Medulla oblongata (tissue), 1 donor: ENCODE measurements around the gene TRIM66.

Experiments used
- DNase-seq: peaks from one replicate; pipeline ENCODE4 v3.0.0-alpha.2; 2015; ENCODE audit errors: extremely low spot score

Gene TRIM66

DNA sequence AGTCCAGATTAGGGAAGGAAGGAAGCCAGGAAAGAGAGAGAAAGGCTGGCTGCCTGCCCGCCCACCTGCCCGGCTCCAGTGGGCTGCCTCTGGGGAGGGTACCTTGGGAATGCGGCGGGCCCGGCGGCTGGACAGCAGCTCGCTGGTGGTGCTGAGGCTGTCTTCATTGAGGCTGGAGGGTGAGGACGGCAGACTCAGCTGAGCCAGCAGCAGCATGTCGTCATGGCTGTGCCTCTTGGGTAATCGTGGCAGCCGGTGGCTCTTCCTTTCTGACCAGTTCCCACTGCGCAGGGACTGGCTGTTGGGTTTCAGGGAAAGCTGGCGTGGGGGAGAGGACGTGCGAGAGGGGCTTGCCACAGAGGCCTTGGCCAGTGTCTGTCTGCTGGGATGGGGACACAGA, 33.0 kb upstream of the TRIM66 start:
- no peak for DNase-seq

- DNase-seq: no peak
Measured at GRCh38 chr11:8714622-8715225, 32.3 kb upstream of the TRIM66 start.

DNA sequence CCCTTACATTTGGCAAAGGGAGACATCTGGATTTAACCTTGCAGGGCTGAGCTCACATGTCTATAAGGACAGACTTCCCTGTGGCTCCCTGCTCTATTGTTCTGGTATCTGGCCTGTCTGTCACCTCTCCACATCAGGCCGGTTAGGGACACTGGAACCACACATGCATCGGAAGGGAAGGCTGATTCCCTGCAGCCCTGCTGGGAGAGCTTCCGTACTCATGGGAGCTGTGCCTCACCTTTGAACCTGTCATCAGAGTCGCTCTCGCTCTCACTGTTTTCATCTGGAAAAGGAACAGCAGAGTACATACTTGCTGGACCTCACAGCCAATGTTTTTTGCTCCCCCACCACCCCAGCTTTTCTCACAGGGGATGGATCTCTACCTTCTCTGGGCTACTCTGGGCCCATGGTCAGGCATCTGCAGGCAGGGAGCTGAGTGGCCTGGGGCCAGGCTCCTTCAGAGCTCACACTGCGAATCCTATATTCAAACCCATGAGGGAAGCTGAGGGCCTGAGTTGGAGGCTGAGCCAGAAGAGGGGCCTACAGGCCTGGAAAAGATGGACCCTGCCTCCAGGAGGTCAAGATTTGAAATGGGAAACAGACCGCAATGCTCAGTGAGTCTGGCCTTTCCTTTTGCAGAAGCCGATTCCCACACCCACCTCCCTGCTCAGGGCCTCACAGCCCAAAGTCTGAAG, 31.4 kb upstream of the TRIM66 start:
- DNase-seq: no peak

- no peak for DNase-seq
Measured at GRCh38 chr11:8712506-8712905, 30.0 kb upstream of the TRIM66 start.

DNA sequence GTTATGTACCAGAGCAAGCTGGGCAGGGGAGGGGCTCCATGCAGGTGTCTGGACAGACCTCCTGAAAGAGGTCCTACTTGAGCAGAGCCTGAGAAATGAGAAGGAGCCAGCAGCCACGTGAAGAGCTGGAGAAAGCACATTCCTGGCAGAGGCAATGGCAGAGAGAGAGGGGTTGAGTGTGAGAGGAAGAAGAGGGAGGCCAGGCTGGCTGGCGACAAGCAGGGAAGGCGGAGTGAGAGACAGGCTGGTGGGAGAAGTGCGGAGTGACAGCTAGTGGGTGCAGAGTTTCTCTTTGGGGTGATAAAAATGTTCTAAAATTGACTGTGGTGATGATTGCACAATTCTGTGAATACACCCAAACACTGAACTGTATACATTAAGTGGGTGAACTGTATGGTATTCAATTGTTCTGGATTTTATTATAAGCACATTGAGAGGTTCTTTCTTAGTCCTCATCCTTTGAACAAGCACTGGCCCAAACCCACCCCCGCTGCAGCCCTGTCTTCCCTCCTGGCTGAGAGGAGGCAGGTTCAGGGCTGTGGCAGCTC, 29.5 kb upstream of the TRIM66 start:
- no peak for DNase-seq

- no peak for DNase-seq
Measured at GRCh38 chr11:8709777-8710176, 27.3 kb upstream of the TRIM66 start.

DNA sequence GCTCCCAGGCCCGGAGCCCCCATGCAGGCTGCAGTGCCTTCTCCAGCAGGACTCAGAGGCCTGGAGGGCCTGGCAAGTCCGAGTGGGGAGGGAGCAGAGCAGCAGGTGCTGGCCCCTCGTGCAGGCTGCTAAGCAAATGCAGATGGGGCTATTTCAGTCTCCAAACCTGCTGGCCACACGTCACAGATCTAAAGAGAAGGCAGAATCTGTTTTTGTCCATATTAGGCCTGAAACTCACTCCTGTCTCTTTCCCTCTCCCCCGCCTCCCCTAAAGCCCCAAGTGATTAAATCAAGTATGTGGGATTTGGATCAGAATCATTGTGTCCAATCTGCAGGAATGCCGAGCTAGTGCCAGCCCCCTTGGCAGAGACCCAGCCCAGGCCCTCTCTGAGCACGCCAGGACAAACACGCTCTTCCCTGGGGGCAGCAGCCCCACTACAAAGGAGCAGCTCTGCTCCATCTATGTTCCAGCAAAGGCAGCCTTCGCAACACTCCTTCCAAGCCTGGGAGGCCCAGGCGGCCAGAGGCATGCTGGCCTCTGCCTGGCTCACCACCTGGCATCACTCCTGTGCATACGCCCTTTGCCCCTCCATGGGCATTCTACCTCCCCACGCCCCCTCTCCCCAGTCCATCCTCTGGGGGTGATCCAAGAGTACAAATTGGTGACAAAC, 26.7 kb upstream of the TRIM66 start:
- peak; percentile 61 for DNase-seq

GRCh38 chr11:8707541-8708191, 25.2 kb upstream of the TRIM66 start:
- peak; percentile 45 for DNase-seq

DNA sequence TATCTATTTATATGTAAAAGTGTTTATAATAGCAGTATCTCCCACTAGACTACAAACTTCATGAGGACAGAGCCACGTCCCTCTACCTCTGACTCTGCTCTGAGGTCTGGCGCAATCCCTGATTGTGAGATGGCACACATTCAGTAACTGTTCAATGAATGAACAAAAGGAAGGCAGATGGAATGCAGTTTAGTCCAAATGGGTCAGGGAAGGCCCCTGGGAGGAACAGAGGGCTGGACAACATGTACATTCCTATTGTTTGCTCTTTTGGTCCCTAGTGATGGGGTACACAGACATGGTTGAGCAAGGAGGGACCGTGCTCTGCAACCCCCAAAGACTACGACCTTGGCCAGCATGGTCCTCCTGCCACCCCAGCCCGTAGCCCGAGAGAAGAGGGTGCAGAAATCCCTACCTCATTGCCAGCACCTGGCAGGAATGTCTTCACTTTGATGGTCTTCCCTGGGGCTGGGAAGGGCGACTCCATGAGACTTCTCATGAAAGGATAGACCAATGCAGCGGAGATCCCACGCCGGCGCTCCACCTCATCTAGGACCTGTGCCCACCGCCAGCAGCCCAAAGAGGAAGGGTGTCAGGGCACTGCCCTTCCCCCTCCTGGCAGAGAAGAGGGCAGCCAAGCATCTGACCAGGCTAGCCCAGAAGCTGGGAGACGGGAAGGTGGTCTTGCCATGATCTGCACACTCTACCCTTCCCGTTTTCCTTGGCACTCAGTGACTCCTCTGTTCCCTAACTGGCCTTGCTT, 24.4 kb upstream of the TRIM66 start:
- DNase-seq: no peak

- DNase-seq: no peak
Measured at GRCh38 chr11:8705146-8705545, 22.7 kb upstream of the TRIM66 start.

GRCh38 chr11:8704136-8704535, 21.7 kb upstream of the TRIM66 start:
- DNase-seq: no peak

DNA sequence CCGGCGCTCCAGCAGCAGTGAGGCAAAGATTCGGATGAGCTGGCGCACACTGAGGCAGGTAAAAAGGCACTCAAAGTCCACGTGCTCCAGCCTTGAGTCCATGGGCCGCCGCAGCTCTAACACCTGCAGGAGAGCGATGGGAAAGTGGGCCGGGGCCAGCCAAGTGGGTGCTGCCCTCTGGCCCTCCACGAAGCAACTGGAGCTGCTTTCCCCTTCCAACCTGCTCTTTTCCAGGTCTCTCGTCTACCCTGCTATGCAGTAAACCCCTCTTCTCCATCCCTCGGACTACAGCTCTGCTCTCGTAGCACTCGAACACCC, 20.1 kb upstream of the TRIM66 start:
- DNase-seq: no peak

- no peak for DNase-seq
Measured at GRCh38 chr11:8701891-8702597, 19.6 kb upstream of the TRIM66 start.

DNA sequence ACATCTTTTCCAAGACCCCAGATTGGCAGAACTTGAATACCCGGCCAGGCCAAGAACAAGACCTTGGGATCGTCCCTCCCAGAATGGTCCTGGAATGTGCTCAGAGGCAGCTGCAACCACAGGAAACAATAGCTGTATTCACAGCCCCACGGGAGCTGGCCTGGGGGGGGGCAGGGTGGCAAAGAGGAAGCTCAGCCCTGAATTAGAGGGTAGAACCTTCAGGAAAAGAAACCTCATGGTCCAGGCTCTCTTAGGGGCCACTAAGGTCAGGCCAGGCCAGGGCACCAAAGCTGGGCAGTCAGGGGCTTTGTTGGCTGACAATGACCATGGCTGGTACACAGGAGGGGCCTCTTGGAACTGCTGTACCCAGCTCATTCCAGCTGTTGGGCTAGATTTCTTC, 17.4 kb upstream of the TRIM66 start:
- peak; percentile 77 for DNase-seq

- no peak for DNase-seq
Measured at GRCh38 chr11:8698917-8699441, 16.5 kb upstream of the TRIM66 start.

DNA sequence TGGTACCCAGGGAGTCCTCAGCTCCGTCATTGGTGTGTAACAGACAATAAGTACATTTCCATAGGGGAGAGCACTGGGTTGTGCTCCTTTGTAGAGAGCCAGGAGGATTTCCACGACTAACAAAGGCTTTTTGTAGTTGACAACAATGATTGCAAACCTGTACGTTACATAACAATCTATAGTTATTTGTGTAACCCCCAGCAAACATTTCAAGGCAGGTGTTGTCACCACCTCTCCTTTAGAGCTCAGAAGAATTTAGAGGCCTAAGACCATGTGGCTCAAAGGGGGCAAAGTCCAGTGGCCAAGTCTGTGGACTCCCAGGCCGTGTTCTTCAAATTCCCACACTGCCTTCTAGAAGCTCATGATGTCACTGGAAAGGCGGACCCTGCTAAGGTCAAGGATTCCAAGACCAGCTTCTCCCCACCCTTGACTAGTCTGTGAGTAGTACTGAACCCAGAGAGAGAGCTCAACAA, 15.9 kb upstream of the TRIM66 start:
- DNase-seq: no peak

GRCh38 chr11:8697054-8697453, 14.6 kb upstream of the TRIM66 start:
- DNase-seq: no peak

DNA sequence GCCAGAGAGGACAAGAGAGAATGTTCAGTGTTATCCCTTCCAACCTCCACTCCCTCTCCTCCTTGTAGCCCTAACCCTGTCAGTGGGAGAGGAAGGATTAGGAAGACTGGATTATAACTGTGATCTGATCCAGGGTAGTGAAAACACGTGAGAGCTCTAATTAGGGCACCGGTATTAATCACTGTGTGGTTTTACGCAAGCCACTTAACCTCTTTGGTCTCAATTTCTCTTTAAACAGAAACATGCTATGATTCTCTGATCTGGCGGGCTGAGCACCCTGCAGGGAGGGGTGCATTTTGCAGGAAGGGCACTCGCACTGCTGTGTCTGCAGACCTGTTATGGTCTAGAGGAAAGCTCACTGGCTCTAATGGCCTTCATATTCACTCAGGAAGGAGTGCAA, 11.7 kb upstream of the TRIM66 start:
- DNase-seq: no peak

GRCh38 chr11:8693555-8693954, 11.1 kb upstream of the TRIM66 start:
- no peak for DNase-seq

GRCh38 chr11:8693010-8693551, 10.6 kb upstream of the TRIM66 start:
- DNase-seq: no peak

- no peak for DNase-seq
Measured at GRCh38 chr11:8692417-8692816, 10.0 kb upstream of the TRIM66 start.
